GM12891 (cell line): ENCODE measurements around the gene MTA3.

ENCODE experiments used
- PAX5 ChIP-seq: IDR thresholded peaks from 2 replicates; pipeline ENCODE4 v1.6.1; 2011; ENCODE audit warnings: low read length, moderate library complexity, mild to moderate bottlenecking; ENCODE audit not compliant: insufficient read depth, severe bottlenecking
- POLR2A ChIP-seq: IDR thresholded peaks from 2 replicates; pipeline ENCODE4 v1.6.1; 2011; ENCODE audit warnings: low read depth, low read length, control low read depth
- POLR2AphosphoS5 ChIP-seq: IDR thresholded peaks from 2 replicates; pipeline ENCODE4 v1.6.1; 2011; ENCODE audit warnings: low read depth, low read length, control low read depth
- SPI1 ChIP-seq: IDR thresholded peaks from 2 replicates; pipeline ENCODE4 v1.6.1; 2011; ENCODE audit warnings: low read depth, low read length, control low read depth
- TAF1 ChIP-seq: IDR thresholded peaks from 2 replicates; pipeline ENCODE4 v1.6.1; 2011; ENCODE audit warnings: low read depth, low read length, control low read depth

DNA sequence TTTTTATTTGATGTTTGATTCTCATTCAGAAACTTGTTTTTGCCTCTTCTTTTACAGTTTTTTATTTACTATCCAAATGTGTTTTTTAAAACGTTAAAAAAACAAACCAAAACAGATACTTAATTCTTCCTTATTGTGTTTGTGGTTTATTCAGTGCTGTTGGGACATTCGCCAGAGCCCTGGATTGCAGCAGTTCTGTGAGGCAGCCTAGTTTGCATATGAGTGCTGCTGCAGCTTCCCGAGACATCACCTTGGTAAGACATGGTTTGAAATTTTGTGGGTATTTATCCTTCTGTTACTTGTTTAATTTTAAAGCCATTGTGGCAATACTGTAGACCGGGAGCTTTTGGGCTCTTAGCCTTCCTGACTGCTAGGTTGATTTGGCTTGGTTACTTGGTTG lies 91.2 kb downstream of the MTA3 start:
- TF ChIP-seq POLR2AphosphoS5: no peak
- no peak for TF ChIP-seq POLR2A
- no peak for TF ChIP-seq SPI1
- TF ChIP-seq TAF1: no peak
- TF ChIP-seq PAX5: no peak
